Adrenal gland (tissue), 12 donors: ENCODE data around the gene TAF11L2. TPM values are rescaled to one million over a fixed set of nuclear protein-coding genes. Genes with fewer than 3 reads are reported as not detected.
"Not testable (repeated sequence)": the region's sequence is repeated elsewhere in the genome, so short reads cannot be mapped to it uniquely, and the experiment has no call there.

ENCODE experiments used
- DNase-seq, 7 donors: peaks; one replicate each; pipeline ENCODE4 v3.0.0-alpha.2; 2019 to 2020
- H3K27ac ChIP-seq, 5 donors: fragments of 200-600 bp; sonication (generic) in 4 of 5; 1 replicate in 3 of 5; 2 replicates in 2 of 5; pipeline versions ENCODE4 v1.5.1 to v1.8.0; 2016 to 2020; ENCODE audit warnings: mild to moderate bottlenecking in 1 of 5
- H3K27me3 ChIP-seq: fragments of 200-600 bp; 2 replicates; pipeline ENCODE4 v1.8.0; 2021
- H3K36me3 ChIP-seq, 2 donors: fragments of 200-600 bp; replicated peaks in 1 of 2; 1 replicate in 1 of 2; 2 replicates in 1 of 2; pipeline versions ENCODE4 v1.5.1 to v1.8.0; 2018 to 2022
- H3K4me1 ChIP-seq, 2 donors: fragments of 200-600 bp; replicated peaks in 1 of 2; 1 replicate in 1 of 2; 2 replicates in 1 of 2; pipeline versions ENCODE4 v1.5.1 to v1.8.0; 2018 to 2021
- H3K4me3 ChIP-seq, 4 donors: fragments of 200-600 bp; sonication (generic) in 3 of 4; one replicate each; pipeline ENCODE4 v1.5.1; 2016 to 2018
- H3K9me3 ChIP-seq, 3 donors: fragments of 200-600 bp; sonication (generic) in 1 of 3; replicated peaks in 1 of 3; 1 replicate in 2 of 3; 2 replicates in 1 of 3; pipeline versions ENCODE4 v1.5.1 to v1.8.0; 2016 to 2021
- POLR2A ChIP-seq, 2 donors: fragments of 450-650 bp; IDR thresholded peaks; one replicate each; pipeline ENCODE4 v1.6.1; 2017; ENCODE audit warnings: antibody characterized with exemption in 2 of 2, mild to moderate bottlenecking in 2 of 2, moderate library complexity in 1 of 2
- WGBS, 4 donors: extraction: QIAGEN DNeasy Blood & Tissue Kit in 2 of 4; methylation state at CpG; one replicate each; pipeline versions ENCODE4 v1.1.5 to v1.1.7; 2013 to 2017; 5-methylcytosine and 5-hydroxymethylcytosine counted together
- intact Hi-C, 2 donors: fragments of 100-400 bp; cut with DNase I; formaldehyde crosslinking; loops; one replicate each; pipeline versions ENCODE4 v1.14.1 to v1.15.0; 2022 to 2023
- polyA plus RNA-seq, 3 donors: library from polyadenylated mRNA; stranded (reverse); fragments of 200-250 nt in 2 of 3; fragments of 350-450 nt in 1 of 3; fragmentation: Illumina TruSeq in 1 of 3; extraction: RNeasy Lipid Tissue Mini Kit (QIAGEN cat#74804) in 1 of 3; gene quantifications; one replicate each; pipeline ENCODE4 v1.2.3, GENCODE V29; 2013 to 2014
- total RNA-seq, 9 donors: library from RNA; depleted of rRNA in 4 of 9; stranded (reverse); fragments of >200 nt in 4 of 9; fragments of 120-200 nt in 1 of 9; fragmentation: NEBNext Ultra II Directional in 1 of 9; extraction: Animal tissue kit (Norgen Biotek cat#: 25700) in 1 of 9; gene quantifications; one replicate each; pipeline versions ENCODE4 v1.1.0 to v1.2.4, GENCODE V29; 2013 to 2023
- TF ChIP-seq, protein P1 (sequence below), 6 experiments: fragments of 450-650 bp in 4 of 6; fragments of 200-600 bp in 2 of 6; sonication (generic) in 1 of 6; IDR thresholded peaks; 1 replicate in 5 of 6; 2 replicates in 1 of 6; pipeline versions ENCODE4 v1.5.1 to v1.8.0; 2016 to 2021; ENCODE audit warnings: antibody characterized with exemption in 6 of 6, mild to moderate bottlenecking in 2 of 6, moderate library complexity in 1 of 6
- donor health status: healthy with polysubstance abuse.
- donor health status: Bipolar disorder and iron deficiency.
- donor health status: DM: yes; HTN: yes; CAD: no.
- donor health status: DM: no; HTN: no; CAD: no.
- donor health status: DM: no; HTN: no; CAD: no.
- donor health status: DM: yes; HTN: yes; CAD: no.

Gene TAF11L2
- total and polyA plus RNA-seq, 12 donors: not detected

- no peaks in the 10 kb centered on the region for H3K36me3 ChIP-seq
- no peaks in the 10 kb centered on the region for H3K9me3 ChIP-seq
- no peak for DNase-seq
- no peak overlapping the region for H3K4me3 ChIP-seq
- H3K4me1 ChIP-seq: no peaks in the 10 kb centered on the region
- no peak overlapping the region for H3K27ac ChIP-seq
- TF ChIP-seq, protein P1, sequence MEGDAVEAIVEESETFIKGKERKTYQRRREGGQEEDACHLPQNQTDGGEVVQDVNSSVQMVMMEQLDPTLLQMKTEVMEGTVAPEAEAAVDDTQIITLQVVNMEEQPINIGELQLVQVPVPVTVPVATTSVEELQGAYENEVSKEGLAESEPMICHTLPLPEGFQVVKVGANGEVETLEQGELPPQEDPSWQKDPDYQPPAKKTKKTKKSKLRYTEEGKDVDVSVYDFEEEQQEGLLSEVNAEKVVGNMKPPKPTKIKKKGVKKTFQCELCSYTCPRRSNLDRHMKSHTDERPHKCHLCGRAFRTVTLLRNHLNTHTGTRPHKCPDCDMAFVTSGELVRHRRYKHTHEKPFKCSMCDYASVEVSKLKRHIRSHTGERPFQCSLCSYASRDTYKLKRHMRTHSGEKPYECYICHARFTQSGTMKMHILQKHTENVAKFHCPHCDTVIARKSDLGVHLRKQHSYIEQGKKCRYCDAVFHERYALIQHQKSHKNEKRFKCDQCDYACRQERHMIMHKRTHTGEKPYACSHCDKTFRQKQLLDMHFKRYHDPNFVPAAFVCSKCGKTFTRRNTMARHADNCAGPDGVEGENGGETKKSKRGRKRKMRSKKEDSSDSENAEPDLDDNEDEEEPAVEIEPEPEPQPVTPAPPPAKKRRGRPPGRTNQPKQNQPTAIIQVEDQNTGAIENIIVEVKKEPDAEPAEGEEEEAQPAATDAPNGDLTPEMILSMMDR (IDR thresholded peaks at IDR 0.05): no peak
- TF ChIP-seq POLR2A (IDR thresholded peaks at IDR 0.05): no peak
- intact Hi-C loops: no loop called here
- WGBS, 4 donors: 68 to 77% (median 74%) methylated on average over 4 of the region's 4 CpGs
- no peaks in the 10 kb centered on the region for H3K27me3 ChIP-seq
Measured at GRCh38 chr5:17481378-17481777, 16.7 kb upstream of the TAF11L2 start.

DNA sequence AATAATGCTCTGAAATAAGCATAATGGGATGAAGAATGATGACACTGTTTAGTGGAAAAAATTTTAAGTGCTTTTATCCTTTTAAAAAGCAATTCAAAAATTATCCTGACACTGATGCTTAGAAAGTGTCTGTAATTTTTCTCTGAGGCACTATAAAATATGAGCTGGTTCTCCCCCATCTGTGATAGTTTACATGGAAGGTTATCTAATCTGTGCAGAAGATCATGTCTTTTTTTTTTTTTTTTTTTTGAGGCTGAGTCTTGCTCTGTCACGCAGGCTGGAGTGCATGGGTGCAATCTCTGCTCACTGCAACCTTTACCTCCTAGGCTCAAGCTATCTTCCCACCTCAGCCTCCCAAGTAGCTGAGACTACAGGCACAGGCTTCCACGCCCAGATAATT, 15.2 kb upstream of the TAF11L2 start:
- H3K4me3 ChIP-seq: no peak overlapping the region
- no peaks in the 10 kb centered on the region for H3K27me3 ChIP-seq
- 67 to 77% (median 72%) methylated on average over 2 of the region's 2 CpGs for WGBS, 4 donors
- TF ChIP-seq, protein P1 (IDR thresholded peaks at IDR 0.05): no peak
- no peak for TF ChIP-seq POLR2A (IDR thresholded peaks at IDR 0.05)
- no peaks in the 10 kb centered on the region for H3K36me3 ChIP-seq
- H3K27ac ChIP-seq: no peak overlapping the region
- intact Hi-C loops: no loop called here
- no peaks in the 10 kb centered on the region for H3K4me1 ChIP-seq
- H3K9me3 ChIP-seq: no peaks in the 10 kb centered on the region
- DNase-seq: no peak

DNA sequence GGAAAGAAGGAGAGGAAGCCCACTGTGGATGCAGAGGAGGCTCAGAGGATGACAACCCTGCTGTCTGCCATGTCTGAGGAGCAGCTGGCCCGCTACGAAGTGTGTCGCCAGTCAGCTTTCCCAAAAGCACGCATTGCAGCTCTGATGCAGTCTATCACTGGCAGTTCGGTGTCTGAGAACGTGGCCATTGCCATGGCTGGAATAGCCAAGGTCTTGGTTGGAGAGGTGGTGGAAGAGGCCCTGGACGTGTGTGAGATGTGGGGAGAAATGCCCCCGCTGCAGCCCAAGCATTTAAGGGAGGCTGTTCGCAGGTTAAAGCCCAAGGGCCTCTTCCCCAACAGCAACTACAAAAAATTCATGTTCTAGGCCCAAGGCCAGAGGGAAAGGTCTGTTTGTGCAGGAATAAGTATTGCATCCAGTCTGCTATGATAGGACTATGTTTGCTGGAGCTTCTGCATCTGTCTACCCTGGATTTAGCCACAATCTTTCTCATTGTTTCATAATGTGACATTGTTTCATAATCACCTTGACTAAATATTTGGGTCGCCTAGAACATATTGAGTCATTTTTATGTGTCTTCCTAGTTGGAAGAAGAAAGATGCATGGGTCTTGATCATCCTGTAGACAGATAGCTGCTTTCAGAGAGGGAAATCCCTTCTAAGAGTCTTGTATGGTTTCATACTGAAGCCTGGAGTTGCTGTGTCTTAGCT, 11.4 kb upstream of the TAF11L2 start:
- H3K4me1 ChIP-seq, H3K4me3 ChIP-seq, H3K27ac ChIP-seq, H3K36me3 ChIP-seq, intact Hi-C loops, DNase-seq, H3K27me3 ChIP-seq, H3K9me3 ChIP-seq: not testable (repeated sequence)
- WGBS, 4 donors: 82 to 86% (median 85%) methylated on average over 10 of the region's 10 CpGs

GRCh38 chr5:17487174-17487512, 10.9 kb upstream of the TAF11L2 start:
- DNase-seq: no peak
- no peak overlapping the region for H3K4me3 ChIP-seq
- H3K27ac ChIP-seq: no peak overlapping the region
- intact Hi-C loops: no loop called here
- no peaks in the 10 kb centered on the region for H3K27me3 ChIP-seq
- TF ChIP-seq POLR2A (IDR thresholded peaks at IDR 0.05): no peak
- TF ChIP-seq, protein P1 (IDR thresholded peaks at IDR 0.05): no peak
- 82 to 91% (median 87%) methylated on average over 1 of the region's 1 CpG for WGBS, 4 donors
- H3K36me3 ChIP-seq: no peaks in the 10 kb centered on the region
- H3K9me3 ChIP-seq: no peaks in the 10 kb centered on the region
- H3K4me1 ChIP-seq: no peaks in the 10 kb centered on the region

GRCh38 chr5:17491257-17491656, 6.8 kb upstream of the TAF11L2 start:
- H3K4me3 ChIP-seq, H3K36me3 ChIP-seq, H3K27me3 ChIP-seq, H3K27ac ChIP-seq, H3K4me1 ChIP-seq, DNase-seq, intact Hi-C loops, H3K9me3 ChIP-seq: not testable (repeated sequence)
- 94 to 96% (median 95%) methylated on average over 9 to 23 of the region's 23 CpGs for WGBS, 4 donors
